Neural cell (in vitro differentiated cells): ENCODE data around the gene CDC123. TPM values are rescaled to one million over a fixed set of nuclear protein-coding genes. Genes with fewer than 3 reads are reported as not detected.

Experiments
- H2AFZ ChIP-seq: fragments of 200-600, 300-800 bp; sonication (generic), shearing (Covaris generic); 2 replicates; pipeline ENCODE4 v1.6.0; 2014; ENCODE audit warnings: low read depth, mild to moderate bottlenecking, antibody characterized with exemption, low read length, moderate library complexity
- H3F3A ChIP-seq: fragments of 200-600 bp; shearing (Covaris generic); 2 replicates; pipeline ENCODE4 v1.6.1; 2016; ENCODE audit warnings: mild to moderate bottlenecking, moderate library complexity, mixed read lengths, antibody characterized with exemption, low read length; ENCODE audit not compliant: insufficient read depth, poor library complexity, severe bottlenecking
- H3K27ac ChIP-seq: fragments of 200-600, 300-800 bp; sonication (generic), shearing (Covaris generic); 2 replicates; pipeline ENCODE4 v1.5.1; 2014; ENCODE audit warnings: mild to moderate bottlenecking, low read length, moderate library complexity
- H3K27me3 ChIP-seq: fragments of 300-800, 200-600 bp; sonication (generic), shearing (Covaris generic); 2 replicates; pipeline ENCODE4 v1.6.0; 2014; ENCODE audit warnings: mild to moderate bottlenecking, low read depth, low read length, moderate library complexity; ENCODE audit not compliant: insufficient read depth
- H3K36me3 ChIP-seq: fragments of 300-800, 200-600 bp; sonication (generic), shearing (Covaris generic); 2 replicates; pipeline ENCODE4 v1.5.1; 2014; ENCODE audit warnings: mild to moderate bottlenecking, antibody characterized with exemption, low read length, moderate library complexity; ENCODE audit not compliant: insufficient read depth
- H3K4me2 ChIP-seq: fragments of 300-800, 200-600 bp; sonication (generic), shearing (Covaris generic); 2 replicates; pipeline ENCODE4 v1.6.0; 2014; ENCODE audit warnings: mild to moderate bottlenecking, low read length
- H3K4me3 ChIP-seq: fragments of 300-800, 200-600 bp; sonication (generic), shearing (Covaris generic); 2 replicates; pipeline ENCODE4 v1.5.1; 2014; ENCODE audit warnings: mild to moderate bottlenecking, low read length, moderate library complexity
- H3K79me2 ChIP-seq: fragments of 200-600 bp; shearing (Covaris generic); replicated peaks from 2 replicates; pipeline ENCODE4 v1.6.0; 2014; ENCODE audit warnings: mild to moderate bottlenecking, low read length, moderate library complexity; ENCODE audit not compliant: insufficient read depth
- H3K9ac ChIP-seq: fragments of 300-800, 200-600 bp; sonication (generic), shearing (Covaris generic); 2 replicates; pipeline ENCODE4 v1.6.1; 2016; ENCODE audit warnings: mild to moderate bottlenecking, low read length, mixed read lengths
- H3K9me2 ChIP-seq: fragments of 200-600 bp; shearing (Covaris generic); 2 replicates; pipeline ENCODE4 v1.6.1; 2016; ENCODE audit warnings: mild to moderate bottlenecking, low read length, mixed read lengths; ENCODE audit not compliant: insufficient read depth
- H3K9me3 ChIP-seq: fragments of 200-600, 300-800 bp; sonication (generic), shearing (Covaris generic); 2 replicates; pipeline ENCODE4 v1.6.1; 2016; ENCODE audit warnings: mild to moderate bottlenecking, mixed run types, low read length, moderate library complexity, mixed read lengths
- H4K20me1 ChIP-seq: fragments of 200-600 bp; shearing (Covaris generic); 2 replicates; pipeline ENCODE4 v1.6.1; 2016; ENCODE audit warnings: mild to moderate bottlenecking, mixed run types; ENCODE audit not compliant: insufficient read depth
- CTCF ChIP-seq: fragments of 450-650 bp; IDR thresholded peaks from 2 replicates; pipeline ENCODE4 v1.5.1; 2014; ENCODE audit warnings: antibody characterized with exemption, mild to moderate bottlenecking, moderate library complexity; ENCODE audit not compliant: poor library complexity, severe bottlenecking
- EP300 ChIP-seq: fragments of 450-650 bp; conservative IDR thresholded peaks from 2 replicates; pipeline ENCODE4 v1.6.1; 2014; ENCODE audit warnings: antibody characterized with exemption, mild to moderate bottlenecking, moderate library complexity; ENCODE audit not compliant: poor library complexity, severe bottlenecking
- EZH2 ChIP-seq: fragments of 200-600, 300-800 bp; shearing (Covaris generic), sonication (generic); IDR thresholded peaks from 2 replicates; pipeline ENCODE4 v1.6.1; 2014; ENCODE audit warnings: antibody characterized with exemption, low read length, borderline replicate concordance, mild to moderate bottlenecking; ENCODE audit not compliant: insufficient read depth, poor library complexity, severe bottlenecking
- MXI1 ChIP-seq: fragments of 450-650 bp; conservative IDR thresholded peaks from 2 replicates; pipeline ENCODE4 v1.6.1; 2014; ENCODE audit warnings: antibody characterized with exemption, mild to moderate bottlenecking; ENCODE audit not compliant: poor library complexity, severe bottlenecking
- POLR2AphosphoS5 ChIP-seq: IDR thresholded peaks from 2 replicates; pipeline ENCODE4 v1.6.1; 2012
- RAD21 ChIP-seq: fragments of 450-650 bp; conservative IDR thresholded peaks from 2 replicates; pipeline ENCODE4 v1.6.1; 2014; ENCODE audit warnings: antibody characterized with exemption, mild to moderate bottlenecking, moderate library complexity
- REST ChIP-seq: IDR thresholded peaks from 2 replicates; pipeline ENCODE4 v1.6.1; 2012; ENCODE audit warnings: borderline replicate concordance
- SMC3 ChIP-seq: fragments of 450-650 bp; conservative IDR thresholded peaks from 2 replicates; pipeline ENCODE4 v1.6.1; 2014; ENCODE audit warnings: antibody characterized with exemption, mild to moderate bottlenecking, moderate library complexity; ENCODE audit not compliant: poor library complexity
- TAF1 ChIP-seq: IDR thresholded peaks from 2 replicates; pipeline ENCODE4 v1.6.1; 2012; ENCODE audit warnings: low read depth
- polyA plus RNA-seq: library from polyadenylated mRNA; depleted of rRNA; stranded (reverse); fragments of >200 nt; gene quantifications from 2 replicates; pipeline ENCODE4 v1.2.3, GENCODE V29; 2014

The CDC123 gene
- polyA plus RNA-seq, 1 donor from 2014 or later, result 110 TPM

- peaks cover 10% of the 10 kb centered on the region for H3K79me2 ChIP-seq
- no peaks in the 10 kb centered on the region for H3K9me3 ChIP-seq
- H4K20me1 ChIP-seq, result no peaks in the 10 kb centered on the region
- no peak overlapping the region for H3K4me2 ChIP-seq
- H3K9ac ChIP-seq, result no peak overlapping the region
- no peaks in the 10 kb centered on the region for H3F3A ChIP-seq
- no peaks in the 10 kb centered on the region for H3K27me3 ChIP-seq
- no peak overlapping the region for H3K4me3 ChIP-seq
- no peaks in the 10 kb centered on the region for H3K36me3 ChIP-seq
- no peak overlapping the region for H3K27ac ChIP-seq
- H2AFZ ChIP-seq, result no peak overlapping the region
- no peaks in the 10 kb centered on the region for H3K9me2 ChIP-seq
- TF ChIP-seq EP300 (no peak), CTCF (no peak), MXI1 (no peak), SMC3 (no peak), TAF1 (no peak), POLR2AphosphoS5 (no peak), RAD21 (no peak), EZH2 (no peak), REST (no peak)
These were observed 12.5 kb downstream of the CDC123 start for GRCh38 chr10:12208460-12208859.

GRCh38 chr10:12212454-12212853, 16.5 kb downstream of the CDC123 start:
- Histone ChIP-seq H3F3A (no peaks in the 10 kb centered on the region), H3K27ac (no peak overlapping the region), H4K20me1 (no peaks in the 10 kb centered on the region), H2AFZ (no peak overlapping the region), H3K4me3 (no peak overlapping the region), H3K9ac (no peak overlapping the region), H3K79me2 (no peaks in the 10 kb centered on the region), H3K9me2 (no peaks in the 10 kb centered on the region), H3K27me3 (no peaks in the 10 kb centered on the region), H3K4me2 (no peak overlapping the region), H3K9me3 (no peaks in the 10 kb centered on the region), H3K36me3 (no peaks in the 10 kb centered on the region)
- TF ChIP-seq CTCF (no peak), TAF1 (no peak), REST (no peak), MXI1 (no peak), EP300 (no peak)
